Measurements from ENCODE around the gene INTS3. TPM values are rescaled to one million over a fixed set of nuclear protein-coding genes. Genes with fewer than 3 reads are reported as not detected.

INTS3 gene
- total and polyA plus RNA-seq, 2 of the 8 experiments (the other 6 are each of a cell fraction or from before 2014, with no cell fraction given) = 66.8 to 93.2 TPM

DNA sequence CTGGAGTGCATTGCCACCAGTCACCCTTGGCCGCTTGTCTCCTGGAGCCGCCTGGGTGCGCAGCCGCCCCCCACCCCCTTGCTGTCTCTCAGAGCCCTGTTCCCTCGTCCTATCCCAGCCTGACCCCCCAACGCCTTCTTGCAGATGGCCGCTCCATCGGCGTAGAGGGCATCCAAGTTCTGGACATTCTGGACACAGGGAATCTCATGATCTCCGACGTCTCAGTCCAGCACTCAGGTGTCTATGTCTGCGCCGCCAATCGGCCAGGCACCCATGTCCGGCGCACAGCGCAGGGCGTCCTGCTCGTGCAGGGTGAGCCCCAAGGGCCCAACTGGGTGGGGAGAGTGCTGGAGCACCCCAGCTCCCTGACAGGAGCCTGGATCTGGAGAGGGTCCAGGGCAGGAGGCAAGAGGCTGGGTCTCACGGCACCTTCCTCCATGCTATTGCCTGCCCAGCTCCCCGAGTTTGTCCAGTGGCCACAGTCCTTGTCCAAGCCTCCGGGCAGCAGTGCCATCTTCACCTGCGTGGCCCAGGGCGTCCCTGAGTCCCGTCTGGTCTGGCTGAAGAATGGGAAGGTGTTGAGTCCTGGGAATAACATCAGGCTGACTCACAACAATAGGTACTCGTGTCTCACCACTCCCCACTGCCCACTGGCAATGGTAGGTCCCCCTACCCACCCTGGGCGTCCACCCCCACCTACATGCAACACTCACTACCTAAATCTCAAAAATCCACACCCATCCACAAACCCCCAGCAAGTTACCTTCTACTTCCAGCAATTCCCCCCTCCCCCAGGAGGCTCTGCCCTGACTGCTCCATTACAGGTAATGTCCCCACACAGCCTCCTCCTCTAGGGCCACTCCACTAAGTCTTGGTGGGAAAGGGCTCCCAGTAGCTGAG lies 72.0 kb downstream of the INTS3 start:
- FAIRE-seq (no peak), DNase-seq (ENCODE audit: low read depth in 1 of 2, low spot score in 2 of 2) (no peak)

More for the DNA sequence above, 72.0 kb downstream of the INTS3 start:
- Histone ChIP-seq H3K27ac (ENCODE audit: low read depth, low read length) (no peak overlapping the region), H3K79me1 (ENCODE audit: low read depth, low read length) (0 out of 2 replicates have a peak, but pooled peaks cover 2% of the 10 kb centered on the region), H3K4me2 (ENCODE audit: insufficient read depth in 1 of 2, low read depth in 2 of 2, low read length in 2 of 2) (no peak overlapping the region), H2BK20ac (ENCODE audit: low read length) (no peak overlapping the region), H3K4me3 (ENCODE audit: extremely low read depth in 1 of 4, insufficient read depth in 2 of 4, low read depth in 3 of 4, low read length in 4 of 4) (no peak overlapping the region), H3K36me3 (ENCODE audit: control insufficient read depth in 2 of 4, insufficient read depth in 4 of 4, low read length in 3 of 4) (no peaks in the 10 kb centered on the region; a peak in 1 of 8 replicates), H3K27me3 (replicated peaks in 1 of 4; ENCODE audit: control insufficient read depth in 3 of 4, extremely low read depth in 1 of 4, insufficient read depth in 3 of 4, low read length in 3 of 4) (no peaks in the 10 kb centered on the region), H2BK120ac (replicated peaks; ENCODE audit: low read depth, low read length) (no peak overlapping the region), H2BK15ac (ENCODE audit: low read length) (no peak overlapping the region), H3K9me3 (ENCODE audit: insufficient read depth in 2 of 2, low read depth in 1 of 2, low read length in 1 of 2) (no peaks in the 10 kb centered on the region), H3K56ac (replicated peaks; ENCODE audit: insufficient read length, low read depth, low read length) (no peak overlapping the region), H2BK12ac (ENCODE audit: low read depth, low read length) (no peak overlapping the region), H3K4me1 (replicated peaks in 1 of 4; ENCODE audit: control insufficient read depth in 3 of 4, insufficient read depth in 4 of 4, low read length in 3 of 4) (peaks cover 2 to 11% (median 5%) of the 10 kb centered on the region in 4 experiments), H3K9ac (replicated peaks in 1 of 4; ENCODE audit: extremely low read depth in 1 of 4, low read depth in 3 of 4, low read length in 3 of 4) (no peak overlapping the region), H3K23me2 (ENCODE audit: low read depth, low read length) (no peaks in the 10 kb centered on the region; the same call in 1 of the 2 replicates), H3K79me2 (ENCODE audit: control insufficient read depth in 1 of 2, insufficient read depth in 2 of 2, low read length in 2 of 2) (no peaks in the 10 kb centered on the region), H3K14ac (ENCODE audit: insufficient read length) (no peak overlapping the region), H4K20me1 (replicated peaks in 1 of 2; ENCODE audit: control insufficient read depth in 1 of 2, insufficient read depth in 2 of 2, low read length in 2 of 2) (peaks cover 0 to 7% of the 10 kb centered on the region in 2 experiments), H4K91ac (replicated peaks; ENCODE audit: insufficient read length, low read length) (no peak overlapping the region), H2AFZ (ENCODE audit: low read length) (no peak overlapping the region), H4K8ac (ENCODE audit: extremely low read depth, insufficient read depth, low read length) (no peak overlapping the region; the same call in 1 of the 2 replicates), H3K23ac (ENCODE audit: insufficient read length) (no peak overlapping the region), H4K5ac (ENCODE audit: insufficient read length, low read depth, low read length) (no peak overlapping the region), H3K4ac (replicated peaks; ENCODE audit: insufficient read length, low read depth, low read length) (no peak overlapping the region), H2AK5ac (ENCODE audit: low read depth, low read length) (no peak overlapping the region), H3K18ac (ENCODE audit: extremely low read depth, low read length) (no peak overlapping the region), H2BK5ac (ENCODE audit: low read depth, low read length) (no peak overlapping the region)
- ChIA-PET POLR2A (ENCODE audit: partially characterized antibody) (interaction anchor here (0.8 to 15.1 kb wide), 6 partner anchors 17 to 193 kb away, joined by 3 to 153 read pairs (median 4); partner anchors contain the start of genes JTB, RPS27 and SLC39A1), CTCF (ENCODE audit: partially characterized antibody) (interaction anchor here (0.6 to 3.3 kb wide), 5 partner anchors 14 to 187 kb away, joined by 3 to 11 read pairs (median 4); no protein-coding TSS in a partner anchor)
- TF ChIP-seq BCL11A (IDR thresholded peaks at IDR 0.05; ENCODE audit: low read depth in 2 of 2, low read length in 2 of 2) (no peak), MAFK (IDR thresholded peaks at IDR 0.05; ENCODE audit: low read depth, low read length) (no peak), EGR1 (IDR thresholded peaks at IDR 0.05; ENCODE audit: borderline replicate concordance, low read depth, low read length) (no peak), RXRA (IDR thresholded peaks at IDR 0.05; ENCODE audit: insufficient read depth, low read depth, low read length) (no peak), POLR2A (IDR thresholded peaks at IDR 0.05; ENCODE audit: control extremely low read depth in 1 of 2, low read depth in 2 of 2, low read length in 2 of 2) (no peak), PHF8 (conservative IDR thresholded peaks at IDR 0.05; ENCODE audit: low read depth, low read length) (no peak), RNF2 (IDR thresholded peaks at IDR 0.05; ENCODE audit: borderline replicate concordance, low read depth, low read length, missing control alignments, poor library complexity, severe bottlenecking) (no peak), POU5F1 (IDR thresholded peaks at IDR 0.05; ENCODE audit: low read depth, low read length) (no peak), BACH1 (IDR thresholded peaks at IDR 0.05; ENCODE audit: low read length) (no peak)
- TF ChIP-seq, protein P1, sequence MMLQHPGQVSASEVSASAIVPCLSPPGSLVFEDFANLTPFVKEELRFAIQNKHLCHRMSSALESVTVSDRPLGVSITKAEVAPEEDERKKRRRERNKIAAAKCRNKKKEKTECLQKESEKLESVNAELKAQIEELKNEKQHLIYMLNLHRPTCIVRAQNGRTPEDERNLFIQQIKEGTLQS (IDR thresholded peaks at IDR 0.05; ENCODE audit: insufficient read depth, low read depth, low read length) = no peak
- WGBS, 2 experiments (ENCODE audit: extremely low coverage in 1 of 2, insufficient coverage in 1 of 2, insufficient read length in 1 of 2, insufficient replicate concordance in 2 of 2, low coverage in 1 of 2, low lambda C conversion rate in 2 of 2, missing lambda C conversion rate in 1 of 2) = 95% methylated on average over 22 of the region's 27 CpGs; no CpG with 5 or more reads in 1 of the 2 experiments

All from H1 (cell line).